DND-41 (cell line): ENCODE measurements around the gene MEF2D.

Experiments
- ATAC-seq: fragments of 200-7000 bp; cut with Tn5 transposase; 3 replicates; pipeline ENCODE4 v1.9.1; 2021; ENCODE audit warnings: low read depth; ENCODE audit not compliant: insufficient read depth
- DNase-seq: peaks from one replicate; pipeline ENCODE4 v3.0.0-alpha.2; 2020
- H2AFZ ChIP-seq: 2 replicates; pipeline ENCODE4 v1.6.0; 2012; ENCODE audit warnings: low read depth, low read length
- H3K27ac ChIP-seq: 2 replicates; pipeline ENCODE4 v1.5.1; 2012; ENCODE audit warnings: low read length, inconsistent platforms
- H3K27me3 ChIP-seq: fragments of 200-600 bp; sonication (generic); 2 replicates; pipeline ENCODE4 v1.6.0; 2012; ENCODE audit warnings: low read length, mild to moderate bottlenecking, inconsistent platforms; ENCODE audit not compliant: insufficient read depth, poor library complexity
- H3K36me3 ChIP-seq: 2 replicates; pipeline ENCODE4 v1.5.1; 2012; ENCODE audit warnings: low read length, inconsistent platforms; ENCODE audit not compliant: insufficient read depth
- H3K4me1 ChIP-seq: 2 replicates; pipeline ENCODE4 v1.5.1; 2012; ENCODE audit warnings: mild to moderate bottlenecking, low read length; ENCODE audit not compliant: insufficient read depth
- H3K4me2 ChIP-seq: 2 replicates; pipeline ENCODE4 v1.6.0; 2012; ENCODE audit warnings: mild to moderate bottlenecking, moderate library complexity, low read length, inconsistent platforms; ENCODE audit not compliant: insufficient read depth
- H3K4me3 ChIP-seq, 2 experiments: fragments of 200-600 bp in 1 of 2; shearing (Covaris generic) in 1 of 2; 2 replicates each; pipeline ENCODE4 v1.5.1; 2012 to 2016; ENCODE audit warnings: inconsistent platforms in 2 of 2, low read length in 2 of 2, mild to moderate bottlenecking in 2 of 2, low read depth in 1 of 2, moderate library complexity in 1 of 2
- H3K79me2 ChIP-seq: 2 replicates; pipeline ENCODE4 v1.6.0; 2012; ENCODE audit warnings: low read length, inconsistent platforms; ENCODE audit not compliant: insufficient read depth
- H3K9ac ChIP-seq: 2 replicates; pipeline ENCODE4 v1.6.0; 2012; ENCODE audit warnings: low read depth, mild to moderate bottlenecking, inconsistent platforms, low read length, moderate library complexity
- H3K9me3 ChIP-seq: 2 replicates; pipeline ENCODE4 v1.5.1; 2012; ENCODE audit warnings: low read length, moderate library complexity, mild to moderate bottlenecking, inconsistent platforms; ENCODE audit not compliant: insufficient read depth, severe bottlenecking
- H4K20me1 ChIP-seq: 2 replicates; pipeline ENCODE4 v1.6.0; 2012; ENCODE audit warnings: low read length; ENCODE audit not compliant: insufficient read depth
- CTCF ChIP-seq: IDR thresholded peaks from 2 replicates; pipeline ENCODE4 v1.5.1; 2012; ENCODE audit warnings: borderline replicate concordance, low read length, moderate library complexity, mild to moderate bottlenecking; ENCODE audit not compliant: poor library complexity, severe bottlenecking; ENCODE audit errors: extremely low read depth
- EZH2 ChIP-seq: IDR thresholded peaks from 3 replicates; pipeline ENCODE4 v1.6.1; 2012; ENCODE audit warnings: borderline replicate concordance, low read depth, mild to moderate bottlenecking, moderate library complexity, low read length, inconsistent platforms; ENCODE audit not compliant: severe bottlenecking

The MEF2D gene

GRCh38 chr1:156538711-156539440 is 38.3 kb upstream of the MEF2D start:
- Histone ChIP-seq H3K9me3 (no peaks in the 10 kb centered on the region), H3K4me3 (no peak overlapping the region), H3K27me3 (no peaks in the 10 kb centered on the region), H3K9ac (no peak overlapping the region), H3K27ac (no peak overlapping the region), H2AFZ (no peak overlapping the region), H3K4me1 (no peaks in the 10 kb centered on the region), H3K4me2 (no peak overlapping the region), H4K20me1 (no peaks in the 10 kb centered on the region), H3K79me2 (no peaks in the 10 kb centered on the region), H3K36me3 (peaks cover 65% of the 10 kb centered on the region)
- DNase-seq (no peak), ATAC-seq (no peak)
- no peak for TF ChIP-seq CTCF
- TF ChIP-seq EZH2 = no peak

- no peak overlapping the region for H3K9ac ChIP-seq
- no peaks in the 10 kb centered on the region for H3K79me2 ChIP-seq
- H3K27ac ChIP-seq = no peak overlapping the region
- DNase-seq = no peak
- no peak overlapping the region for H2AFZ ChIP-seq
- H3K4me2 ChIP-seq = no peak overlapping the region
- H3K4me3 ChIP-seq = no peak overlapping the region
- H3K27me3 ChIP-seq = no peaks in the 10 kb centered on the region
- no peaks in the 10 kb centered on the region for H3K9me3 ChIP-seq
- H3K4me1 ChIP-seq = no peaks in the 10 kb centered on the region
- ATAC-seq = no peak
- TF ChIP-seq CTCF (no peak), EZH2 (no peak)
- H4K20me1 ChIP-seq = no peaks in the 10 kb centered on the region
- H3K36me3 ChIP-seq = peaks cover 79% of the 10 kb centered on the region
These were observed 36.5 kb upstream of the MEF2D start for GRCh38 chr1:156537027-156537426.

DNA sequence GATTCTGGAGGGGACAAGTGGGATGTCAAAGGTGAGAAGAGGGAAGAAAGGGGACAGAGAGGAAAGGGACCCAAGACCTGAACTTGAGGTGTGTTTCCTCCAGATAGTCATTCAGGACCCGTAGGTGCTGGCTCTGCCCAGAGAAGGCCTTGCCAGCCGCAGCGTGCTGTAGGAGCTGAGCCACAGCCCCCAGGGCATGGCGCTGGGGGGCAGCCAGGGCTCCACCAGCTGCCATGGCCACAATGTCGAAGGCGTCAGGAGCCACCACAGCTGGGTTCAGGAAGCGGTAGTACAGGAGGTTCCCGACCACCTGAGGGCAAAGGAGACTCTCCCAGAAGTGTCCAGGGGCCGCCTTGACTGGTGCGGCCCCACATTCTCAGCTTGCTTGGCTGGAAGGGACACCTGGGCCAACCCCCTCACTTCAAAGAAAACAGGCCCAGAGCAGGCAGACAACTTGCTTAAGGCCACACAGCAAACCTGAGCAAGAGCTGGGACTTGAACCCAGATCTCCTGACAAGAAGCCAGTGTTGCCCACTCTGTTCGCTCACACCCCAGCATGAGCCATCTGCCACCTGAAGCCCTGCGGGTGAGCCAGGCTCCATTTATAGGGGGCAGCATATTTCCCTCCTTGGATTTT is 34.0 kb upstream of the MEF2D start:
- no peaks in the 10 kb centered on the region for H4K20me1 ChIP-seq
- H3K27ac ChIP-seq = no peak overlapping the region
- no peak overlapping the region for H3K9ac ChIP-seq
- no peak overlapping the region for H3K4me3 ChIP-seq
- DNase-seq = no peak
- no peak overlapping the region for H2AFZ ChIP-seq
- H3K4me1 ChIP-seq = no peaks in the 10 kb centered on the region
- no peak for TF ChIP-seq CTCF
- TF ChIP-seq EZH2 = no peak
- no peak for ATAC-seq
- no peaks in the 10 kb centered on the region for H3K27me3 ChIP-seq
- H3K9me3 ChIP-seq = no peaks in the 10 kb centered on the region
- no peak overlapping the region for H3K4me2 ChIP-seq
- no peaks in the 10 kb centered on the region for H3K79me2 ChIP-seq
- peaks cover 75% of the 10 kb centered on the region for H3K36me3 ChIP-seq
